T-helper 2 cell treated with Interferon-gamma antibody and Interleukin-4, amounts not matched to agents 100 ng/mL and 5 ng/mL, for 36 hours (primary cell): ENCODE results near the gene CRIP1. TPM values are rescaled to one million over a fixed set of nuclear protein-coding genes. Genes with fewer than 3 reads are reported as not detected.

Experiments used
- intact Hi-C: fragments of 100-400 bp; cut with micrococcal nuclease; formaldehyde crosslinking; loops from one replicate; pipeline ENCODE4 v1.15.1; 2023
- total RNA-seq: library from RNA; stranded (reverse); gene quantifications from 2 replicates; pipeline ENCODE4 v1.2.3, GENCODE V29; 2022

Gene CRIP1, protein sequence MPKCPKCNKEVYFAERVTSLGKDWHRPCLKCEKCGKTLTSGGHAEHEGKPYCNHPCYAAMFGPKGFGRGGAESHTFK
- 545 and 546 TPM in 2 replicates for total RNA-seq

DNA sequence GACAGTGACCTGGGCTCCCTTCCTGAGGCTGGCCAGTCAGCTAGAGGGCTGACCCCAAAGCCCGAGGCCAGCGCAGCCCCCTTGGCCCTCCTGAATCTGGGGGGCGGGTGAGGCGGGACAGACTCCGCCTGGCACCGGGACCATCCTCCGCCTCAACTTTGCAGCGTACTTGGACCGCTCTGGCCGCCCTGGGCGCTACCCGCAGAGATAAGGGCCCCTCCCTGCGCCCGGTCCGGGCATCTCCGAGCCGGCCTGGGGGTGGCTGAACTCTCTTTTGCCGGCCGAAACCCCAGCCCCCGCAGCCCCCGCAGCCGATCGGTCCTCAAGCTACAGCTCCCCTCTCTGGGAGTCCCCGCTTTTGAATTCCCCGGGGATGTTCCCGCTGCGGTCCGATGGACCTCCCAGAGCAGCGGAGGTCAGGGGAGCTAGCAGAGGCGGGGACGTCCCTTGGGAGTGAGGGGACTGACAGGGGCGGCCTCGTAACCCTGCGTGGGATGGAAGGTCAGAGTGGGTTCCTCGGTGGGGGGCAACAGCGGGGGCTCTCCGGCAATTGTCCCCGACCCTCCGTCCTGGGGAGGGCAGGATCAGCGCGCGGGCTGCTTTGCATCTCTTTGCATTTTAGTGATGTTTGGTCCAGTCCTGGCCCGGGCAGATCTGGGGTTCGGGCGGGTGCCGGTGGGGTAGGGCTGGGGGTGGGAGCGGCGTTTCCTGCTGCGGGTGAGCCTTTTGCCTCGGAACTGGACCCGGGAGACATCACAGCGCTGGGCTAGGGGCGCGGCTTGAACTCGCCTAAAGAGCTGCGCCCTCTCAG lies at the start of gene CRIP1:
TSS of gene CRIP1 (plus strand) at position 724 of the 811 bp plus-strand sequence. CDS start 374 bp downstream, outside the sequence.
- intact Hi-C loops: loop anchor here (10.0 kb wide), 1 partner anchor 422 kb away; the partner anchor contains the start of gene GPR132

DNA sequence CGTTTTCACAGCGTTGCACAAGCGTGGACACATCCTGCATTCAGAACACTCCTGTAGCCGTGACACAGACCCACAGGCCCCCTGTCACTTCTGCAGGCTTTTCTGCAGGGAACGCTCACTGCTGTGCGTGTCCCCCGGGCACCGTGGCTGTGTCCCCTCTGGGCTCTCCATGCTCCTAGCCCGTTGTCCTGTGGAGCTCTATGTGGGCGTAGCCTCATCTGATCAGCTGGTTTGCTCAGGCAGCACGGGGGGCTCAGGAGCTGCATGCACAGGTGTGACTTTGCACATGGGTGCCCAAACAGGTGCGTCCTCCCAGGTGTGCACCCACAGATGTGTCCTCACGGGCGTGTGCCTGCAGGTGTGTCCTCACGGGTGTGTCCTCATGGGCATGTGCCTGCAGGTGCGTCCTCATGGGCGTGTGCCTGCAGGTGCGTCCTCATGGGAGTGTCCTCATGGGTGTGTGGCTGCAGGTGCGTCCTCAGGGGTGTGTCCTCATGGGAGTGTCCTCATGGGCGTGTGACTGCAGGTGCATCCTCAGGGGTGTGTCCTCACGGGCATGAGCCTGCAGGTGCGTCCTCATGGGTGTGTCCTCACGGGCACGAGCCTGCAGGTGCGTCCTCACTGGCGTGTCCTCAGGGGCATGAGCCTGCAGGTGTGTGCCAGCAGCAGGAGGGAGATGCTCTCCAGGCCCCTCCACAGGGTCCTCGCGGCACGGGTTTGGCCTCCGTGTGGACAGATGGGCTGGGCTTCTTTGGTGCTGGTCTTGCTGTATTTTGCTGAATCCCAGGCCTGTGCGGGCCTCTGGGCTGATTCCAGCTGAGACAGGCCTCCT lies 49.6 kb upstream of the CRIP1 start:
- intact Hi-C loops: no loop called here

DNA sequence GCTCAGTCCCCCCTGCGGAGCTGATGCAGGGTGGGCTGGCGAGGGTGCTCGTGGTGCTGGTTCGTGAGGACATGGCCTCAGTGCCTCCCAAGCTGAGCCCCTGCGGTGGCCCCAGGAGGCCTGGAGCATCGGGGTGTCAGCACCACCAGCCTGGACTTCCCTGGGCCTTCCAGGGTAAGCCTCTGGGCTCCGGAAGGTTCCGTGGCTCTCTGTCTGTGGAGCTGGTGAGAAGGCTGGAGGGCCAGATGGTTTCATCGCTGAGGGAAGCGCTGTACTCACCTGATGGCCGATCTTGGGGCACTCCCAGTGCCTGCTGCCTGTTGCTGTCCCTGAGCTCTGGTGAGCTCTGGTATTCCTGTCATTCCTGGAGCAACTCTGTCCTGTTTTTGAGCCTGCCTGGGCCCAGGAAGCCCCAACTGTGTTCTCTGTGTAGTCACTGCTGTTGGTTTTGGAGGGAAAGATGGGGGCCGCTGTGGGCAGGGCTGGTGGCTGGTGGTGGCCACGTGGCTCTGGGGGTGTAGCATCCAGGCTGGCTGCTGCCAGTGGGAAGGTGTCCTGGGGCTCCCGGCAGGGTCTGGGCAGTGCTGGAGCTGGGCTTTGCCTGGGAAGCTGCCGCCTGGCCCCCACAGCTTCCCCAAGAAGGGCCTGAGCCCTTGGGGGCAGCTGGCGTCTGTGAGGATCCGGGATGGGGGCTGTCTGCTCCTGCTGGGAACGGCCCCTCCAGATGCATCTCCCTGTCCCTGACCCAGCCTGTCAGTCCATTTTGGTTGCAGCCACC lies 48.8 kb upstream of the CRIP1 start:
- intact Hi-C loops: no loop called here

DNA sequence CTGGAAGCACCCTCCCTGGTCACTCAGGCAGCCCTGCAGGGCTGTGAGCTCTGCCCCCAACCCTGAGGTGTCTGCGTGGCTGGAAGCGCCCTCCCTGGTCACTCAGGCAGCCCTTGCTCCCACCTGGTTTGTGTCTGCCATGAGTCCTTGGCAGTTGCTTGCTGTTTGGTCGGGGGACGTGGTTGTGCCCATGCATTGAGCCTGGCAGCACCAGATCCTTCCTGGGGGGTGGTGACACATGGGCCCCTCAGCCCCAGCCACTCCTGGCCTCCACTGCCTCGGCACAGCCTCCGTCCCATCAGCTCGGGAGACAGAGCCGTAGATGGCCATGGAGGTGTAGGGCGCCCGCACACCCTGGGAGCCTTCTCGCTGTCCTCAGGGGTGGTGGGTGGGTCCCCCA lies 47.5 kb upstream of the CRIP1 start:
- intact Hi-C loops: no loop called here

DNA sequence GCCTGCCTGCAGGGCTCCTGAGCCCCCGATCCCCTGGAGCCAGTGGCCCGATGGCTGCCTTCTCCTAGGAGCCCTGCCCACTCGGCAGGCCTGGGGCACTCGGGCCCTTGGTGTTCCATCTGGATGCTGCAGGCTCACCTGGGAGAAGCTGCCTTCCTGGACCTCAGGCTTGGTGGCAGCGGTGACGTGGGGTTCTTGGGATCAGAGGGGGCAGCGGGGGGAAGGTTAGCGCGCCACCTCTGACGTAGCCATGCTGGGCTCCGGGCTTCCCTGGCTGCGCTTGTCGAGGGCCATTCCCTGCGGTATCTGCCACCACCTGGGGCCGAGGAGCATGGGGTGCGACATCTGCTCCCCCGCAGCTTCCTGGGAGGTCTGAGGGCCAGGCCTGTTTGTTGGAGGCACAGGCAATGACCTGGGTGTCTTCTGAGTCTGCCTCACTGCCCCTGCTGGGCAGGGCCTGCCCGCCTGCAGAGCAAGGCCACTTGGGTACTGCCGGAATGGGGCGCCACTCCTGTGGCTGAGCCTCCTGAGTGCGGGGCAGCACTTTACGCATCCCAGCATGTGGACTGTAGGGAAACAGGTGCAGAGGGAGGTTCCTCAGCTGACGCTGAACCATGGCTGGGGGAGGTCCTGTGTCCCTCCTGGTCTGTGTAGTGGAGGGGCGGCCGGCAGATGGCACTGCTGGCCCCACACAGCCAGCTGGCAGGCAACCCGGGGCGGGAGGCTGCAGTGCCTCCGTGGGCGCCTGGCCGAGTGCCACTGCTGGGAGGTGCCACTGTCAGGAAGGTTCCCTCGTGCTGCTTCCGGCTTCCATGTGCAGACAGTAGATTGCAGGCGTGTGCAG lies 46.8 kb upstream of the CRIP1 start:
- intact Hi-C loops: no loop called here

DNA sequence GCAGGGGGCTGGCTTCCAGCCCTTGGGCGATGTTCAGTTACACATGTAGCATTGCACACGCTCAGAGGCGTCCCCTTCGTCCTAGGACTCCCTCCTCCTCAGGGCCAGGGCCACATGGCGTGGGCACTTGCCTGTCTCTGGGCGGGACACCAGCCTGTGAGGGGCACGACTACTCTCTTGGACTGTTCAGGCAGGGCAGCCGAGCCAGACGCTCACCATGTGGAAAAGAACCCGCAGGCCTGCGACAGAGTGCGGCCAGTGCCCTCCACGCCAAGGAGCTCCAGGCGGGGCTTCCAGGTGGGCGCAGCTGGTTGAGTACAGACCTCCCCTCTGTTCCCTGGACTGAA lies 46.2 kb upstream of the CRIP1 start:
- intact Hi-C loops: no loop called here

DNA sequence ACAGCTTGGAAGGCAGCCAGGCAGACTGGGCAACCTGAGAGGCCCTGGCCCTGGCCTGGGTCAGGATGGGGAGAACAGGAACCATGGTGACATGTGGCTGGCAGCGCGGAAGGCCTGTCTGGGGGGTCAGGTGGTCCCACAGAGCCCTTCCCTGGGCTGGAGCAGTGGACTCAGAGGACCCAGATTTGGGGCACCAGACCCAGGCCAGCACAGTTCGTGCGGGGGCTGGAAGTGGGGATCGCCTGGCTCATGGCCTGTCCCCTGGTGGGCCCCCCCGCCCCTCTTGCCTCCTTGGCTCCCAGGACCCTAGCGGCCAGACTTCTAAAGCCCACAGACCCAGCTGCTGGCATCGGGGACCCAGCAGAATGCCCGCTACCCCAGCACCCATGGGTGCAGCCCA lies 45.7 kb upstream of the CRIP1 start:
- intact Hi-C loops: no loop called here

DNA sequence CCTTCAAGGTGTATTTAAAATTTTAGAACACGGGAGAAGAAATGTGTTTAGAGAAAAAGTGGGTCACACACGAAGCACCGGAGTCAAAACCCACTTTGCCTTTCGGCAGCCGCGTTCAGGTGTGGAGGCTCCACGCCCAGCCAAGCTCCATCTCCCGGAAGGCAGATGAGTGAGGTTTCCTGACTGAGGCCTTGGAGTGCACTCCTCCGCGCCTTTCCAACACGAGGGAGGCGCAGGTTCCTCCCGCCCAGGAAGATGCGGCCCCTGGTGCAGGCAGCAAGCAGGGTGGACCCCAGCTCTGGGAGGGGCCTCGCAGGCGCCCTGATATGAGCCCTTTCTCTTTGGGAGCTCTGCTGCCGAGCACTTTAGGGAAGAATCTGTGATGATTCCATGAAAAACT lies 44.6 kb upstream of the CRIP1 start:
- intact Hi-C loops: no loop called here

DNA sequence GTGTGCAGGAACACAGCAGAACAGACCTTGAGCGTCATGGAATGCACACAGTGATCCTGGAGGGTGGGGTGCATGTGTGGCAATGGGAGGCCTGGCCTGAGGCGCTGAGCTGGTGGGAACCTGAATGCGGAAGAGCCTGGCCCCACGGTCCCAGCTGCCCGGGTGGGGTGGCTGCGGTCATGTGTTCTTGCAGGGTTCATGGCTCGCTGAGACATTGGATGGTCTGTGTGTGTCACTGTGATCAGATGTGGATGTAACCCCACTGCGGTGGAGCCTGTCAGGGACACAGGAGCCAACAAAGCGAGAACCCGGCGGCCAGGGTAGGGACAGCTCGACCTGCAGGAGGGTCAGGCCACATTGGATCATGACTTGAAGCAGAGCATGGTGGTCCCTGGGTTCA lies 43.9 kb upstream of the CRIP1 start:
- intact Hi-C loops: no loop called here

DNA sequence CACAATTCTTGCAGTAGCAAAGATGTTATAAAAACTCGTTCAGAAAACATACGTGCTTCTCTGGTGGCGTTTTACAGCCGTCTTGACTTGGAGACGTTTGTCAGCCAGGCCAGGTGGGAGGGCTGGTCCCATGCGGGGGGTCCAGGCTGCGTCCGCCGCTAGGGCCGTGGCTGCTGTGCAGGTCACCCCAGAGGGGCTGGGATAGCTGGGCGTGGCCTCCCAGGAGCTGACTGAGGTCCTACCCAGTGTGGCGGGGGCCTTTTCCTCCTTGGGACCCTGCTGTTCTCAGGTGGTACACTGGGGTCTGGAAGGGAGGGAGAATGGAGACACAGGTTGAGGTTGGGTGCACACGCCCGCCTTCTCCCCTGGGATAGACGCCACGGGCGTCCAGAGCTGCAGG lies 41.8 kb upstream of the CRIP1 start:
- intact Hi-C loops: no loop called here

DNA sequence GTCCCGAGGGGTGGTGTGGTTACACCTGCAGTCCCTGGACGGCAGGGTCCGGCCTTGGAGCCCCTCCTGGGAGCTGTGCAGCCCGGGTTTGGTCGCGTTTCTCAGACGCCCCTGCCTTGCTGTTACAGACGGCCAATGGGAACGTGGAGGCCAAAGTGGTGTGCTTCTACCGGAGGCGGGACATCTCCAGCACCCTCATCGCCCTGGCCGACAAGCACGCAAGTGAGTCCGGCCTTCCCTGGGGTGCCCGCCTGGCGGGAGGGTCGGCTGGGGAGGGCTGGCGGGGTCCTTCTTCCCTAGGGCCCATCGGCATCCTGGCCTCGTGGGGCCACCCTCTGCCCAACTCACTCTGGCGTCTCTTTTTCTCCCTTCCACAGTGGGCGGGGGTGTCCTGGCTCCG lies 41.4 kb upstream of the CRIP1 start:
- intact Hi-C loops: no loop called here

DNA sequence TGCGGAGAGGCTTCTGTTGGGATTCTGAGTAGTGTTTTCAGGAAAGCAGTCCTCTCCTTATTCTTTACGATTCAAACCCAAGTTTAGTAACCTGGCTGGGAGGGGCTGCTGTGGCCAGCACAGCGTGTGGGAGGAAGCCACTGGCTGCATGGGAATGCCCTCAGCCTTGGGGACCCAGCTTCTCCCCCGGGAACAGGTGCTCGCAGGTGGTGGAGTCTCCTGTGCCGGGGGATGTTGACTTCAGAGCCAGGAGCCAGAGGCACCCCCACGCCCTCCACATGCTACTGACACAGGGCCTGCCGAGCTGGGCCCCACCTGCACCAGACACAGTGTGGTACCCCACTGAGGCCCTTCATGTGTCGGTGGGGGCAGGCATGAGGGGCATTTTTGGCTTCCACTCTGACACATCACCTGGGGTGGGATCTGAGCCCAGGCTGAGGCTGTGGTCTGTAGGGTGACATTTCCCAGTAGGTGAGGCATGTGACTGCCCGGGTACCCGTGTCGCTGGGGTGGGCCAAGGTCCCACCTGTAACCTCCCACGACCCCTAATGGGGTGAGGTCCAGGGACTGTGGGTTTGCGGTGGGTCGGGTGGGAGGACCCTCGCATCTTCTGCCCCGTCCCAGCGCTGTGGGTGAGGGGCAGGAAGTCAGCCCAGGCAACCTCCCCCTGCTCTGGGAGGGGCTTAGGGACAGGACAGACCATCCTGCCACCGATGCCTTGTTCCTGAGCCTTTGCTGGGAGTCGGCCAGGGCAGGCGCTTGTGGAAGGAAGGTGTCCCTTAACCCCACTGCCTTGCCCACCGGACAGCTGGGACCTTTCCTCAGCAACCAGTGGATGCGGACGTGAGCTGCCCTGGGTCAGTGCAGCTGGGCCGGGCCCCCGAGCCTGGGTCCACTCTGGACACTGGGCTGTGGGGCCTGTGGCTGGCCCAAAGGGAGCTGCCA lies 40.5 kb upstream of the CRIP1 start:
- intact Hi-C loops: no loop called here

DNA sequence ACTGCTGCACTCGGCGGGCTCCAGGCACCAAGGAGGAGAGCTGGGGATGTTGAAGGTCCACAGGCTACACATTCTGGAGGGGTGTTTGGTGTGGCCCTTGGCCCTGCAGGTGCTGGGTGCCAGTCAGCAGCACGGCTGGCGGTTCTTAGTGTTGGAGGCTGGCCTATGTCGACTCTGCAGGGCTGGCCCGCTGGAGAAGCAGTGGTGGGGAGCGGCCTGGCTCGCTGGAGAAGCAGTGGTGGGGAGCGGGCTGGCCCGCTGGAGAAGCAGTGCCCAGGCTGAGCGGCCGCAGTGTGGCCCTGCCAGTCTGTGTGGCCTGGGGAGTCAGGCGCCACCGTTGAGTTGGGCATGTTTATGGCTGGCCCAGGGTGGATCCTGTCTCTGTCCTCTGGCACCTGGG lies 39.7 kb upstream of the CRIP1 start:
- intact Hi-C loops: no loop called here

DNA sequence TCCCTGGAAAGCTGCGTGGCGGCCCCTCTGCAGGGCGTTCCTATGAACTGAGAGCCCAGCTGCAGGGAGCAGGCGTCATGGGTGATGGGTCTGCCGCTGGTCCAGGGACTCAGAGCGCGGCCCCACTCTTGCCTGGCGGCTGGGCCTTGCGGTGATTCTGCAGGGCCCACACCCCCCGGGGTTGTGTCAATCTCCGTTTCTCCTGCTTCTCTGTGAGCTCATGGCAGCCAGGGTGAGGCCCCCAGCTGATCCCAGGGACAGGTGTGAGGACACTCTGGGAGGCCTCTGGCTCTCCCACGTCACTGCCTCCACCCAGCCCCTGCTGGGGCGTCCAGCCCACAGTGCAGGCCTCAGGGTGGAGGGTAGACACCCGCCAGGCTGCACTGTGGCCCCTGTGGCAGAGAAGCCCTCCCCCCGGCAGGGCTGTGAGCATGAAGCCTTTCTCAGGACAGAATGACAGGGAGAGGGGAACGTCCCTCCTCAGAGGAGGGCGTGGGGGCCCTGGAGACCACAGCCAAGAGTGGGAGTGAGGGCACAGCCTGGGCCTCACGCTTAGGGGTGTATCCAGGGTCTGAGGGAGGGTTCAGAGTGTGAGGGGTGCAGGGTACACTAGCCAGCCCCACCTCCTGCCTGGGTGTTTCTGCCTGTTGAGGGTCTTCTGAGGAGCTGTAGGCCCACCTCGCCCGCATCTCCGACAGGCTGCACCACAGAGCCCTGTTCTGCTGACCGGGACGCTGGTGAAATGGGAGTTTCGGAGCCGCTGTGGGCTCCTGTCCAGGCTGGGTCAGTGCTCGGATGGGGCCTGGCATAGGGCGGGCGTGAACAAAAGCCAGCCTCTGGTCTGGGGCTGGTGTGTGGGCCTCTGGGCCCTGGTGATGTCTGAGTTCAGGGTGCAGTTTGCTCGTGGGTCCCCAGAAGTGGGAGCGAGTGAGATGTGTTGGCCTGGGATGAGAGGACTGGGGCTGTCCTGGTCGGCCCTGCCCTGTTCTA lies 38.7 kb upstream of the CRIP1 start:
- intact Hi-C loops: loop anchor here (1.0 to 2.0 kb wide), 3 partner anchors 43 to 79 kb away; partner anchors contain the start of genes TEDC1 and TMEM121

DNA sequence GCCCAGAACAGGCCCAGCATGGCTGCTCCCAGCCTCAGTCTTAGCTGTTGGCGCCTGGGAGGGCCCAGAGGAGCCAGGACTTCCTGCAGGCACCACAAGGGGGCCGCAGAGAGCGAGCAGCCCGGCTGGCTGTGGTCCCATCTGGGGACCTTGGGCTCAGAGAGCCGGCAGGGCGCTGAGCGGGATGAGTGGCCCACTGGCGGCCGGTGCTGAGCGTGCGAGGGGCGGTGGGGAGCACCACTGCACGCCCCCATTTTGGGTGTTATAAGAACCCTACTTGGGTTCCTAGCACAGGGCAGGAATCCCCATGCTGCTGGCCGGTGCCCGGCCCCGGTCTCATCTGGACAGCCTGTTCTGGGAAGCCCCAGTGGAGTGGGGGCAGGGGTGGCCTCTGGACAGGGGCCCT lies 38.0 kb upstream of the CRIP1 start:
- intact Hi-C loops: loop anchor here (1.0 to 2.0 kb wide), 3 partner anchors 43 to 78 kb away; partner anchors contain the start of genes TEDC1 and TMEM121

DNA sequence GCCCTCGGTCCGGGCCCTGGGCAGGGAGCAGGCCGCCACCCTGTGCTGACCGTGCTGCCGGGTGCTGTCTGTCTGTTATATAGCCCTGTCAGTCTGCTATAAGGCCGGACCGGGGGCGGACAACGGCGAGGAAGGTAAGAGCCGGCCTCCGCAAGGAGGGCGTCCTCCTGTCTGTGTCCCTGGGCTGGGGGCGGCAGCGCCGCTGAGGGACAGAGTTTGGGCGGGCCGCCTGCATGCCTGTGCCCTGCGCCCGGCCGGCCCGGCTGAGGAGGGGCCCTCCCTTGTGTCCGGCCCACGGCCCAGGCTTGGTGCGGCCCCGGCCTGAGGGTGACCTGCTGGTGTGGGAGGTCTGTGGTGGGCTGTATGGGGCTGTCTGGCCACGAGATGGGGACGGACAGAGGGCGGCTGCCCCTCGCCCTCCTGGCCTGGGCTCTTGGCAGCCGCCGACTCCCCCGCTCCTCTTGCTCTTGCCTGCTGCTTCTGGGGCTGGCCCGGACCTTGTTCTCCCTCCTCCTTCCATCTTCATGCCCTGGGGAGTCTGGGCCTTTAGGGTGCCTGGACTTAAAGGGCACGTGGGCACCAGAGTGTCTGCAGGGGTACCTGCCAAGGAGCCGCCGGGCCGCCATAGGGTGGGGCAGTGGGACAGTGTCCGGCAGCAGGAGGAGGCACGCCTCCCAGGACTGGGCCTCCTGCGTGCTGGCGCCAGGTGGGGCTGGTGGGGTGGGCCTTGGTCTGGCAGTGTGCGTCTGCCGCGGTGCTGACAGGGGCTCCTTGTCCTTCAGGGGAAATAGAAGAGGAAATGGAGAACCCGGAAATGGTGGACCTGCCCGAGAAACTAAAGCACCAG lies 37.2 kb upstream of the CRIP1 start:
- intact Hi-C loops: loop anchor here (2.0 kb wide), 1 partner anchor 77 kb away; the partner anchor contains the start of gene TMEM121

DNA sequence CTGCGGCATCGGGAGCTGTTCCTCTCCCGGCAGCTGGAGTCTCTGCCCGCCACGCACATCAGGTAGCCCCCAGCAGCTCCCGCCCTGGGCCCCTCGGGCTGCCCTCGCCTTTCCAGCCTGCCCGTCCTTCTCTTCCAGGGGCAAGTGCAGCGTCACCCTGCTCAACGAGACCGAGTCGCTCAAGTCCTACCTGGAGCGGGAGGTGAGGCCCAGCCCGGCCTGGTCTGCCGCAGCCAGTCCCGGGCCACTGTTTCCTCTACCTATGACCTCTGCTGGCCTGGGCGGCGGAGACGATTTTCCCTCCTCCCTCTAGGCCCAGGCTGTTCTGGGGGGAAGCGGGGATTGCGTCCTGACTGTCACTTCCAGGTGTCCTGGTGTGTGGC lies 36.6 kb upstream of the CRIP1 start:
- intact Hi-C loops: no loop called here
